NCI-H2107 treated with DMSO at 0.1 percent for 48 hours (cell line): ENCODE measurements around the gene RNF181.
A peak's percentile ranks its signal among the peaks of the same experiment; 100 is the strongest.
"Not testable (repeated sequence)": the region's sequence is repeated elsewhere in the genome, so short reads cannot be mapped to it uniquely, and the experiment has no call there.

ENCODE experiments used
- DNase-seq: peaks from one replicate; lab custom pipeline; 2025; ENCODE audit not compliant: unreplicated experiment; lab: John Stamatoyannopoulos, UW

The RNF181 gene

DNA sequence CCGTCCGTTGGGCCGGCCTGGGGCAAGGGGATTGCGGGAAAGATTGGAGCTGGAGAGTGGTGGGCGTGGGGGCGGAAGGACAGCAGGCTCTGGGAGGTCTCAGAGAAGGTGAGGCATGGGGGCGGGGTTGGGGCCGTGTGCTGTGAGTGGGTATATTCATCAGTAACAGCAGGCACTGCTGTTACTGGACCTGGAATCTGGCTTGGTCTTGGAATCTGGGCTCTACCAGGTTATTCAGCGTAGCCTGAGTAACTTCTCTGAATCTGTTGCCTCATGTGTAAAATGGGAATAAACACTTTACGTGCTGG lies 435 bp downstream of the RNF181 start:
- no peak for DNase-seq

DNA sequence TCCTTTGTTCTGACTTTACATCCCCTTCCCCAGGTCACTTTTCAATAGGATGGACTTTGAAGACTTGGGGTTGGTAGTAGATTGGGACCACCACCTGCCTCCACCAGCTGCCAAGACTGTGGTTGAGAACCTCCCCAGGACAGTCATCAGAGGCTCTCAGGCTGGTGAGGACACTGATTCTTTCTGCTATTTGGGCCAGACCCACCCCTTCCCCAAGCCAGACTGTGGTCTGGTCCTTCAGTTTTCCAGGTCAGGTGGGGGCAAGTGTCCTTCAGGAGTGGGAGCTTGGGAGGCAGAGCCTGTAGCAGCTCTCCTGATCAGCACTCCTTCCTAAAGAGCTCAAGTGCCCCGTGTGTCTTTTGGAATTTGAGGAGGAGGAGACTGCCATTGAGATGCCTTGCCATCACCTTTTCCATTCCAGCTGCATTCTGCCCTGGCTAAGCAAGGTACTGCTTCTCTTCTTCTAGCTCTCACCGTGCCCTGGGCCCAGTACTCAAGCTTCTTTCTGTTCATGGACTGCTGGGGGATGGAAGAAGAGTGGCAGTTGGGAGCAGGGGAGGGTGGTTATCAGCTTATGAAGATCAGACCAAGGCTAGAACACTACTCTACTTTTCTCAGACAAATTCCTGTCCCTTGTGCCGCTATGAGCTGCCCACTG lies 1.1 kb downstream of the RNF181 start:
- no peak for DNase-seq

DNA sequence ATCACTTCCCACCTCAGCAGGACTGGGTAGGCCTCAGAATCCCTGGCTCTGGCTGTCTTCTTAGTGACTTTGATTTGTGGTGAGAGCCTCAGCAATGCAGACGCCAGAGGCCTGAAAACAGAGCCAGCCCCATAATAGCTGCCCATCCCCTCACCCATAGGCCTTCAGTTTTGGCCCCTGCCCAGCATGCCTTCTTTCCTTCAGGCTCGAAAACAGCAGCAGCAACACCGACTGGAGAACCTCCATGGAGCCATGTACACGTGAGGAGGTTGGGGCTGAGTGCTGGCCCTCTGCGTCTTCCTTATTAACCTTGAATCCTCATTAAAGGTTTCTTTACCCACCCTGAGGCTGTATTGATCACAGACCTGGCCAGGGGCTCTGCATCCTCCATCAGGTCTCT lies 1.7 kb downstream of the RNF181 start:
- DNase-seq: no peak

DNA sequence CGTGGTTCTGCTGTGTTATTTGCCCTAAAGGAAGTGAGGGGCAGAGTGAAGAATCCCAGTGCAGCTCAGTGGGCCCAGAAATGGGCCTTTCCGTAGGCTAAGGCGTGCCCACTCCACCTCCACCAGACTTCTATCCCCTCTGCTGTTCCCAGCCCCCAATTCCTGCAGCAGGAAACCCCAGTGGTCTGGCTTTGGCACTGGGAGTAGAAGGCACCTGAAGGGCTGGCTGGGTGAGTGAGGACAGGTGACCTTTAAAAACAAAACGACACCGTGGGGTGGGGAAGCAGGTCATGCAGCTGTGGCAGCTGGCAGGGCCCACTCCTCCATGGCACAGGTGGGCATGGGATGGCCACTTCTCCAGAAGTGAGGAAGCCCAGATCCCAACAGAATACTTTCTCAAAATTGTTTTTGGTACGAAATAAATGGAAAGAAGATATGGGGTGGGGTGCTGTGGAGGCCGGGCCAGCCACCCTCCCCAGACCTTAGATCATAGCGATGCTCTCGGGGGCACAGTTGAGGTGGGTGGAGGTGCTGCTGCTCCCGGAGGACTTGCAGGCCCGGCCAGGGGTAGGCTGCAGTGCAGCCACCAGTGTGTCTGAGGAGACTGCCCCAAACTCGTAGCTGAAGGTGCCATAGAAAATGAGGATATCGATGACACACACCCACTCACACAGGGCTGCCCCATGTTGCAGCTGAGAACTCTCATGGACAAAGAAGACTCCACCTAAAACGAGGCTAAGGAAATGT lies 3.2 kb downstream of the RNF181 start:
- DNase-seq: no peak

GRCh38 chr2:85599468-85600234 lies 4.1 kb downstream of the RNF181 start:
- DNase-seq: no peak

GRCh38 chr2:85600235-85600575 lies 4.7 kb downstream of the RNF181 start:
- DNase-seq: no peak

DNA sequence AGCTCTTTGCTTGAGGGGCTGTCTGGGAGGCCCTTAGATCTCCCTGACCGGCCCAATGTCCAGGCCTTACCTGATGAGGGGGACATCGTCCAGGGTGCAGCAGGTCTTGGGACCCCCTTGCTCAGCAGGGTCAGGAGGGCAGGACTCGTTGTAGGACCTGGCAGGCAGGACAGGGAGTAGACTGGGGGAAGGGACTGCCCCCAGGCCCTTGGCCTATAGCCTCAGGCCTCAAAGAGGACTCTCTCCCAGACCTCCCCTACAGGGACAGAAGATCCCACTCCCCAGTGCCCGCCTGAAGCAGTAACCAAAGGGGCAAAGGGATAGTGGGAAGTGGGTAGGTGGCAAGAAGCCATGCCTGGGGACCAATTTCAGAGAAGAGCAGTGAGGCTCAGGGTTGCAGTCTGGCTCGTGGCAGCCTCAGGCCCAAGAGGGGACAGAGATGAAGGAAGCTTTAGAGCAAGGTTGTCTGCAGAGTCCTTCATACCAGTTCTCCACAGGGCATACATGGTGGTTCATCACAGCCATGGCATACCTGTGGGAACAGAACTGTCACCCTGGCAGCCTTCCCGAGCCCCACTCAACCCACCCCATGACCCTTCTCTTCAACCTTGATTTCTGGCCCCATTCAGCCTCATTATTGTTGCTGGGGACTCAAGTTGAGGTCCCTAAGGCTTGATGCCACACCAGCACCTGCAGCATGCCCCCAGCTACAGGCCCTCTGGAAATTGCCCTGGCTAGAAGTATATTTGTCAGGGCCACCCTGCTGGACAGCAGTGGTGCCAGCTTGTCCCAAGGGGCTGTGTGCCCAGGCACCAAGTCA lies 5.6 kb downstream of the RNF181 start:
- no peak for DNase-seq

GRCh38 chr2:85601771-85602475 lies 6.4 kb downstream of the RNF181 start:
- no peak for DNase-seq

- DNase-seq: peak; percentile 6
These were observed 7.1 kb downstream of the RNF181 start, which contains the start of gene TMEM150A for GRCh38 chr2:85602476-85603234. TMEM150A (minus strand) TSS chr2:85602698; CDS start chr2:85601948, 750 bp downstream.

- not testable (repeated sequence) for DNase-seq
These were observed 8.5 kb downstream of the RNF181 start for GRCh38 chr2:85604133-85604444.

DNA sequence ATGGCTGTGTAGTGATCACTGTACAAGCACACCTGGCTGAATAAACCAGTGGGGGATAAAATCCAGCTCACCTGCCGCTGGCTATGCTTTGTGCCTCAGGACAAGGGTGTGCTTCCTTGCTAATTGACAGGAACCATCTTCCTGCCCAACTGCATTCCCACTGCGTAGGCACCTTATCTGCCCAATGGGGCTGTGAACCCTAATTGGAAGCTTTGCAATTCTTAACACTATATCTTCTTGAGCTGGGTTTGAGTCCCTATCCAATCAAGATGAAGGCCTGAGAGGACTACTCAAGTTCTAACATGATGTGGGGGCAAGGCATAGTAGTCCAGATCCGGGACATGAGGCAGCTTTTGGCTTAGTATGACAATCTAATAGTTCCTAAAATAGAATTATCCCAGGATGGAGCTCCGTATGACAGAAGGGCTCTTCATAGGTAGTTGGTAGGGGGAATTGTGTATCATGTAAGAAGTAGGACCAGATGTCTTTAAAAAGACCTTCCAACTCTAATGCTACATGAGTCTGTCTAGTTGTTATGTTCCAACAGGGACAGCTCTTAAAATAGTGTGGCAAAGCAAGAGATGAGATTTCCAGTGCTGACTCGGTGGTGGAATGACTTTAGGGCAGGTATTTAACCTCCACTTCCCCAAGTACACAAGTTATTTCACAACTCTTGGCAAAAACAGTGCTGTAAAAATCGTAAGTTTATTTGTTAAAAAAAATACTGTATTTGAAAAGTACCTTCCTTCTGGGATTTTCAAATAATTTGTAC lies 9.2 kb downstream of the RNF181 start:
- no peak for DNase-seq

DNA sequence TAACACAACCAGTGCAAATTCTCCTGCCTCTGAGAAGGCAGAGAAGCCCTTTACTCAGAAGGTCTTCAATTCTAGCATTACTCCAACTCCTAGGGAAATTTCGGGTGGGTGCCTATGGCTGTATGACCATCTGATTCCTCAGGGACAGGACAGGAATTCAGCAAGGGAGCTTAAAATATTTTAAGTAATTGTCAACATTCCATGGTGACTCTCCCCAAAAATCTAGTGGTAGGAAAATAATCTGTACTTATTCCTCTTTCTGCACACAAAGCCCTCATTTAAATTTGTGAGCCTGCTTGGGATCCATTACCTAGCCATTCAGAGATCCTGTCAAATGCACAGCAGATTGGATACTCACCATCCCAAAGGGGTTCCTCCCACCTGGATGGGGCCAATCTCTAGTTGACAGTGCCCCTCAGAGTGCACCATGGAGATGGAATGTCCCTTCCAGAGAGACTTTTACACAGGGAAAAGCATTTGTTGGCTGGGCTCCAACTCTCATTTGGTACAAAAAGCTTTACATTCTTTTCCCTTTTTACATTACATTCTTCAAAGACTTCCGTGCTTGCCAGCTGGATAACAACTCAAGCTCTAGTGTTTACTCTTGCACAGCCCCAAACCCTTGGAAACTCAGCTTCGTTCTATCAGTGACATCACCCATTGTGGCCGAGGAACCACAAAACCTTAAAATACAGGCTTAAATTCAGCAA lies 10.0 kb downstream of the RNF181 start:
- DNase-seq: no peak

DNA sequence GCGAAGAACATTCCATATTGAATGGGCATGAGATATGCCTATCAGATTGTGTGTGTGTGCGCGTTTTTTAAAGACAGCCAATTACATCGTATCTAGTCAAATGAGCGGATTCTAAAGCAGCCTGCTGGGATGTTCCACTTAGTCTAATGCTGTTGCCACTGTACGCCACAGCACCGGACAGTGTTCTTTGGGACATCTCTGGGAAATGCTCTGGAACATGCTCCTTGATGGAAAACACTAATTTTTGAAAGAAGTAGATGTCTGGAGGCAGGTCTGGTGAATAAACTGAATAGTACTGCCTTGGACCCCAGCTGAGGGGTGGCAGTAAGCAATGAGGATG lies 10.5 kb downstream of the RNF181 start:
- no peak for DNase-seq

GRCh38 chr2:85607268-85608215 lies 12.0 kb downstream of the RNF181 start:
- DNase-seq: no peak

DNA sequence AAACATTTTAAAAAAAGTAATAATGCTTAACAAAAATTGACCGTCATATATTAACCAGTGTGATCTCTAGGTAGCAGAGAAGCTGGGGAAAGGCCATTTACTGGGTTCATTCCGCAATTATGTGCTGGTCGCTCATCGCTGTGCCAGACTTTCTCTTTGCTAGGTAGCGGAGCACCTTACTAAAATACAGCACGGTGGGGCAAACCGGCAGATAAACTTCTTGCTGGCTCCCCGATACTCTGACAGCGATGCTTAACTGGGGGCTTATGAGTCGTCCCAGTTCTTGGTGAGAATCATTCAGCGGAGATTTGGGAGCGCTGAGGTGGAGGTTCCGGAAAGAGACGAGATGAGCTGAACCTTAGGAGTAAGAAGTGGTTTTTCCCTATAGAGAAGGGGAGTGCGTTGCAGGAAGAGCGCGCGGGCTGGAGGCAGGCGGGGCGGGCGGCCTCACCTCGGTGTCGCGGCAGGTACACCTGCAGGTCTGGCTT lies 15.7 kb downstream of the RNF181 start:
- DNase-seq: no peak

- DNase-seq: peak; percentile 76
These were observed 16.4 kb downstream of the RNF181 start, which contains the start of gene C2orf68 for GRCh38 chr2:85611705-85612587. C2orf68 (minus strand) TSS chr2:85612066; CDS start chr2:85611984, 82 bp downstream.
